ENCODE data around the gene C12orf56.

DNA sequence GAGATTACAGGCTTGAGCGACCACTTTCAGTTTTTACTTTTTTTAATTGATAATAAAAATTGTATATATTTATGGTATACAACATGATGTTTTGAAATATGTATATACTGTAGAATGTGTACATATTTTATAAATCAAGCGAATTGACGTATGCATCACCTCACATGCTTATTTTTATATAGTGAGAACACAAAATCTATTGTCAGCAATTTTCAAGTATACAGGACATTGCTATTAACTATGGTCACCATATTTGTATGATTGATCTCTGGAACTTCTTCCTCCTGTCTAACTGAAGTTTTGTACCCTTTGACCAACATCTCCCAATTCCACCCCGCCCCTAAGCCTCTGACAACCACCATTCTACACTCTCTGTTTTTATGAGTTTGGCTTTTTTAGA, 112.1 kb downstream of the C12orf56 start:
- TF ChIP-seq POLR2A (IDR thresholded peaks at IDR 0.05) (no peak), EP300 (IDR thresholded peaks at IDR 0.05) (no peak)
- TF ChIP-seq, protein P1, sequence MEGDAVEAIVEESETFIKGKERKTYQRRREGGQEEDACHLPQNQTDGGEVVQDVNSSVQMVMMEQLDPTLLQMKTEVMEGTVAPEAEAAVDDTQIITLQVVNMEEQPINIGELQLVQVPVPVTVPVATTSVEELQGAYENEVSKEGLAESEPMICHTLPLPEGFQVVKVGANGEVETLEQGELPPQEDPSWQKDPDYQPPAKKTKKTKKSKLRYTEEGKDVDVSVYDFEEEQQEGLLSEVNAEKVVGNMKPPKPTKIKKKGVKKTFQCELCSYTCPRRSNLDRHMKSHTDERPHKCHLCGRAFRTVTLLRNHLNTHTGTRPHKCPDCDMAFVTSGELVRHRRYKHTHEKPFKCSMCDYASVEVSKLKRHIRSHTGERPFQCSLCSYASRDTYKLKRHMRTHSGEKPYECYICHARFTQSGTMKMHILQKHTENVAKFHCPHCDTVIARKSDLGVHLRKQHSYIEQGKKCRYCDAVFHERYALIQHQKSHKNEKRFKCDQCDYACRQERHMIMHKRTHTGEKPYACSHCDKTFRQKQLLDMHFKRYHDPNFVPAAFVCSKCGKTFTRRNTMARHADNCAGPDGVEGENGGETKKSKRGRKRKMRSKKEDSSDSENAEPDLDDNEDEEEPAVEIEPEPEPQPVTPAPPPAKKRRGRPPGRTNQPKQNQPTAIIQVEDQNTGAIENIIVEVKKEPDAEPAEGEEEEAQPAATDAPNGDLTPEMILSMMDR (IDR thresholded peaks at IDR 0.05) = no peak

Measured in sigmoid colon (tissue), 4 donors.